Stimulated activated naive B cell treated with anti-CD40 and anti-IgM and Interleukin-4, amounts not matched to agents 10 μg/mL and 1 μg/mL and 100 μg/mL, for 72 hours (primary cell): ENCODE measurements around the gene MRPS6.
A peak's percentile ranks its signal among the peaks of the same experiment; 100 is the strongest.

Experiments used
- ATAC-seq, 2 donors: fragments of 150-1000 bp; cut with Tn5 transposase; replicated peaks; 2 replicates each; pipeline ENCODE4 v1.10.0; 2021; ENCODE audit warnings: moderate library complexity in 1 of 2
- DNase-seq: peaks from one replicate; pipeline ENCODE4 v3.0.0; 2021
- H3K27ac Mint-ChIP-seq: one replicate; pipeline ENCODE4 v1.8.0; 2022; ENCODE audit warnings: mild to moderate bottlenecking, mixed read lengths
- H3K27me3 Mint-ChIP-seq, 2 donors: one replicate each; pipeline ENCODE4 v1.8.0; 2022; ENCODE audit warnings: mixed read lengths in 2 of 2
- H3K36me3 Mint-ChIP-seq, 2 donors: one replicate each; pipeline ENCODE4 v1.8.0; 2022; ENCODE audit warnings: mixed read lengths in 2 of 2, mild to moderate bottlenecking in 1 of 2
- H3K4me1 Mint-ChIP-seq, 2 donors: one replicate each; pipeline ENCODE4 v1.8.0; 2022; ENCODE audit warnings: mixed read lengths in 2 of 2, mild to moderate bottlenecking in 1 of 2
- H3K4me3 Mint-ChIP-seq, 2 donors: one replicate each; pipeline ENCODE4 v1.8.0; 2022; ENCODE audit warnings: mild to moderate bottlenecking in 2 of 2, mixed read lengths in 2 of 2, moderate library complexity in 1 of 2
- H3K9me3 Mint-ChIP-seq, 2 donors: one replicate each; pipeline ENCODE4 v1.8.0; 2022; ENCODE audit warnings: mixed read lengths in 2 of 2, mild to moderate bottlenecking in 1 of 2

MRPS6 gene

GRCh38 chr21:34073032-34073748 lies at the start of gene MRPS6, which contains the start of gene SLC5A3:
Gene MRPS6 (plus strand): TSS chr21:34073578. CDS start chr21:34073701, 123 bp downstream.
Gene SLC5A3 (plus strand): TSS chr21:34073578. CDS start chr21:34095199, 21,621 bp downstream.
- Mint-ChIP-seq H3K27ac (peak within 1 kb of the TSS; percentile 92), H3K36me3 (peaks cover 21 to 29% of the 10 kb centered on the region in 2 donors), H3K4me1 (peaks cover 31 to 58% of the 10 kb centered on the region in 2 donors), H3K4me3 (peak within 1 kb of the TSS; percentile 88 to 89), H3K9me3 (no peaks in the 10 kb centered on the region), H3K27me3 (no peaks in the 10 kb centered on the region)
- peak; percentile 69 for DNase-seq
- peak; percentile 89 to 90 for ATAC-seq

- ATAC-seq = no peak
Measured at GRCh38 chr21:34023691-34024373, 49.5 kb upstream of the MRPS6 start.

DNA sequence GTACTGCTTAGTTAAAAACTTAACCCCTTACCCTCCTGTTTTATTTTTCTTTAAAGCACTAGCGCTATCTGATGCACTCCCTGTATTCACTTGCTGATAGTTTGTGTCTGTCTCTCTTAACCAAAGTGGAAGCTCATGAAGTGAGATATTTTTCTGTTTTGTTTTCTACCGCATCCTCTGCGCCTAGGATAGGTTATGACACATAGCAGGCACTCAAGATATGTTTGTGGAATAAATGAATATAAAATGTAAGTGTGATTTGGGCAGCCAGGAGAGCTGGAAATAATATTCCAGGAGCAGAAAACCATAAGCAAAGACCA lies 49.0 kb upstream of the MRPS6 start:
- Mint-ChIP-seq H3K27ac (no peak overlapping the region), H3K9me3 (no peaks in the 10 kb centered on the region), H3K4me3 (no peak overlapping the region), H3K27me3 (no peaks in the 10 kb centered on the region), H3K36me3 (no peaks in the 10 kb centered on the region), H3K4me1 (peaks cover 14 to 17% of the 10 kb centered on the region in 2 donors)
- no peak for DNase-seq
- no peak for ATAC-seq

More at GRCh38 chr21:34023691-34024373, 49.5 kb upstream of the MRPS6 start:
- Mint-ChIP-seq H3K4me1 (peaks cover 19 to 22% of the 10 kb centered on the region in 2 donors), H3K36me3 (peaks cover 0 to 3% of the 10 kb centered on the region in 2 donors), H3K27me3 (no peaks in the 10 kb centered on the region), H3K9me3 (no peaks in the 10 kb centered on the region), H3K27ac (no peak overlapping the region), H3K4me3 (no peak overlapping the region)
- no peak for DNase-seq

GRCh38 chr21:34027721-34028461 lies 45.5 kb upstream of the MRPS6 start:
- Mint-ChIP-seq H3K9me3 (peaks cover 0 to 7% of the 10 kb centered on the region in 2 donors), H3K27me3 (no peaks in the 10 kb centered on the region), H3K27ac (no peak overlapping the region), H3K36me3 (no peaks in the 10 kb centered on the region), H3K4me3 (no peak overlapping the region), H3K4me1 (peaks cover 10 to 12% of the 10 kb centered on the region in 2 donors)
- DNase-seq (no peak), ATAC-seq (no peak)

- Mint-ChIP-seq H3K27ac (peak overlapping the region; percentile 70), H3K4me3 (peak overlapping the region; percentile 28 to 52), H3K27me3 (no peaks in the 10 kb centered on the region), H3K4me1 (peaks cover 10 to 12% of the 10 kb centered on the region in 2 donors), H3K36me3 (no peaks in the 10 kb centered on the region), H3K9me3 (peaks cover 0 to 7% of the 10 kb centered on the region in 2 donors)
- ATAC-seq = peak; percentile 92 to 98
- DNase-seq = peak; percentile 37
Measured at GRCh38 chr21:34029743-34030528, 43.4 kb upstream of the MRPS6 start.

- ATAC-seq = no peak
- no peaks in the 10 kb centered on the region for H3K36me3 Mint-ChIP-seq
- H3K4me3 Mint-ChIP-seq = no peak overlapping the region
- DNase-seq = no peak
- H3K27me3 Mint-ChIP-seq = peaks cover 6 to 12% of the 10 kb centered on the region in 2 donors
- H3K27ac Mint-ChIP-seq = no peak overlapping the region
- H3K4me1 Mint-ChIP-seq = peaks cover 7 to 12% of the 10 kb centered on the region in 2 donors
- H3K9me3 Mint-ChIP-seq = peaks cover 0 to 7% of the 10 kb centered on the region in 2 donors
Measured at GRCh38 chr21:34031835-34032370, 41.5 kb upstream of the MRPS6 start.

DNA sequence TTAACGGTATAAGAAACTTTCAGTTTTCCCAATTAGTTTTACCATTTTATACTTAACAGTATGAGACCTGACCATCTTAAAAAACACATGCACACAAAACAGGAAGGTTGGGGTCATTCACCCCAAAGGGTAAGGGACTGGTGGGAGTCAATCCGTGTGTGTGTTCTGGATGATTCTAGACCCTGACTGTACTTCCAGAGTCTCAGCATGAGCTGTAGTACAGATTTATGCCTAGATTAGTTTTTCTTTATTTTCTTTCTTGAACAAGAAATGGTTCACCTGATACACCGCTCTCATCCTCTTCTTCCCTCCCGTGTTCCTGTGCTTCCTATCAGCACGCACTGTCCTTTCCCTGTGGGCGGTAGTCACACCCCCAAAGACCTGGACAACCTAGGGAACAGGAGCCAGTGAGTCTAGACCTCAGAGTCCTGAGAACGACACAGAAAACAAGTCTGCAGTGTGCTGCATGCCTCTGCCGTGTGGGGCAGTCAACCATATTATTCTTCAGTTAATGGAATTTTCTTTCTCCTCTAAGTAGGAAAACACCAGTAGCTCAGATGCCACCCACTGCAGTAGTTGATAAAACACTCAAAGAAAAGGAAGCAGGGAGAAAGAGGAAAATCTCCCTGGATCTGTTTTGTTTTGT lies 38.9 kb upstream of the MRPS6 start:
- Mint-ChIP-seq H3K9me3 (peaks cover 0 to 7% of the 10 kb centered on the region in 2 donors), H3K27me3 (peaks cover 6 to 12% of the 10 kb centered on the region in 2 donors), H3K4me1 (peaks cover 7 to 12% of the 10 kb centered on the region in 2 donors), H3K27ac (no peak overlapping the region), H3K36me3 (no peaks in the 10 kb centered on the region), H3K4me3 (no peak overlapping the region)
- ATAC-seq (no peak), DNase-seq (no peak)

DNA sequence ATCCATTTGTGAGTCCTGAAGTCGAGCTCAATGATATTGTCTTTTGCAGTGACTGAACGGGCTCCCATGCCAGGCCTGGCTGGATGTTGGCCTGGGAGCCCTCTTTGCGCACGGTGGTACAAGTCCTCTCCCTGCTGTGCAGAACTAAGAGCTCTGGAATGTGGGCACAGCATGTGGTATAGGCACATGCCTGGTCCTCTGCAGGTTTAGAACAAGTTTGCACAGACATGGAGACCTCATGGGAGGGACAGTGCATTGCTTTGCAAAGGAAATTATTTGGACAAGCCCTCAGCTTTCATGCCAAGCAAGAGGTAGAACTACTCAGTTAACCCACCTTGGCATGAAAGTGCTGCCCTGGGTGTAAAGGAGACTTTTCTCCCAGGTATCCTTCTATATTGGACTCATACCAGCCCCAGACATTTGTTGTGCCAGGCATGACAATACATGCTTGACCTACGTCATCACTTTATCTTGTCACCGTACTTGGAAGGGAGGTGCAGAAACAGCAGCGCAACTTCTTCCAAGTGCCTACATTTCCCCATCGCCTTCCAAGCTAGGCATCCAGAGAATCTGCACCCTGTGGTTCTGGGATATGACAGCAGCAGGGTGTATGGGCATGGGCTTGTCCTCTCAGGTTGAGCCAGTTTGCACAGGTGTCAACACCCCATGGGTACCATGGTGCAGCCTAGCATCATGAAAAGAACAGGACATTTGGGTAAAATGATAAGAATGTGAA lies 37.6 kb upstream of the MRPS6 start:
- DNase-seq (no peak), ATAC-seq (no peak)
- no peak overlapping the region for H3K27ac Mint-ChIP-seq
- peaks cover 0 to 4% of the 10 kb centered on the region in 2 donors for H3K9me3 Mint-ChIP-seq
- H3K27me3 Mint-ChIP-seq = peaks cover 6 to 12% of the 10 kb centered on the region in 2 donors
- no peak overlapping the region for H3K4me3 Mint-ChIP-seq
- no peaks in the 10 kb centered on the region for H3K36me3 Mint-ChIP-seq
- H3K4me1 Mint-ChIP-seq = peaks cover 4 to 7% of the 10 kb centered on the region in 2 donors

DNA sequence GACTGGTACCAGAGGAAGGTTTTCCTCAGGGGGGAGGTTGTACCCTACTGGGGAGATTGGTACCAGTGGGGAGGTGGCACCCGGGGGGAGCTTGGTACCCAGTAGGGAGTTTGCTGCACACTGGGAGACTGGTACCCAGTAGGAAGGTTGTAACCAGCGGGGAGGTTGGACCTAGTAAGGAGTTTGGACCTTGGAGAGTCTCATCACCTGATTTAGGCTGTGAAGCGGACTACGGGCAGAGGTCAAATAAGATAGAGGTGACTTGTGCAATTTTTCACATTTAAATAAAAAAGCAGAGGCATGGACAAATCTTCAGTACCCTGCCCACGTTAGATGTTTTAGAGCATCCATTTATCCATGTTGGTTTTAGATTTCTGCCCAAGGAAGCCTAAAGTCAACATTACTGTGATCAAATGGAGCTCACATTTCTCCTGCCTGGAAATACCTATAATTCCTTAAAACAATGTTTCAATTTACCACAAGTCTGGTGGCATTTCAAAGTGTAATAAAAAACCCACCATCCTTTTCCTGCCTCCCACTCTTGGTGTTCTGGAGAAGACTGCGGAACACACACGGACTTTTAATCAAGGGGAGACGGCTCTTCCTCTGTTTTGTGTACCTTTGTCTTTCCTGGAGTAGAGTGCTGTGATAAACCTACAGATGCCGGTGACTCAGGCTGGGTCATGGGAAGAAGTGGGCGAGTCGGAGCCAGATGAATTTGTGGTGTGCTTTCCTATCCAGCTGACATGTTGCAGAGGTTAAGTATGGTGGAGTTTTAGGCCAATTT lies 36.2 kb upstream of the MRPS6 start:
- Mint-ChIP-seq H3K36me3 (no peaks in the 10 kb centered on the region), H3K4me1 (peaks cover 0 to 2% of the 10 kb centered on the region in 2 donors), H3K4me3 (no peak overlapping the region), H3K27me3 (peaks cover 6 to 12% of the 10 kb centered on the region in 2 donors), H3K9me3 (no peaks in the 10 kb centered on the region), H3K27ac (no peak overlapping the region)
- no peak for ATAC-seq
- no peak for DNase-seq

DNA sequence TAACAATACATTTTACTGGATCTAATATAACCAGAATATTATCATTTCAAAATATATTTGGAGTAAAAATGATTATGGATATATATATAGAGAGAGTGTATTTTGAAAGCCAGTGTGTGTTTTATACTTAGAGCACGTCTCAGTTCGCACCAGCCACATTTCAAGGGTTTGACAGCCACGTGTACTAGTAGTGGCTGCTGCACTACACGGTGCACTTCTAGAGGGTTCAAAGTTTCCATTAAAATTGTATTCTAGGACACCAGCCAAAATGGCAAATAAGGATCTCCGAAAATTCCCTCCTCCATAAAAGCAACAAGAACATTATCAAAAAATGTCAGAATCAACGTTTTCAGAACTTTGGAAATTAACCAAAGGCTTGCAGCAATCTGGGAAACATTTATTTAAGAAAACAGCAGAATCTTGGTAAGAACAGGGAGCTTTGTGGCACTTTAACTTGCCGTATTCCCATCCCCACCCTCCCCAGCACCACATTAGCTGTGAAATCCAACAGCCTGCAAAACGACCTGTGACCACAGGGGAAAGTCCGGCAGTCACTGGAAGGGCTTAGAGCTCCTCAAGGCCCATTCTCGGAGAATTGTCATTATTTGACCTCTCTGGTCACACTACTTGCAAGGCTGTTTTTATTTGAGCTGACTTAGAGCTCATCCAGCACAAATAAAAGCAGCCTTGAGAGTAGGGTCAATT lies 33.5 kb upstream of the MRPS6 start:
- Mint-ChIP-seq H3K4me3 (no peak overlapping the region), H3K9me3 (peaks cover 0 to 4% of the 10 kb centered on the region in 2 donors), H3K4me1 (peaks cover 0 to 6% of the 10 kb centered on the region in 2 donors), H3K27me3 (peaks cover 6 to 16% of the 10 kb centered on the region in 2 donors), H3K36me3 (no peaks in the 10 kb centered on the region), H3K27ac (no peak overlapping the region)
- DNase-seq (no peak), ATAC-seq (no peak)

- ATAC-seq = no peak
- no peaks in the 10 kb centered on the region for H3K36me3 Mint-ChIP-seq
- H3K27ac Mint-ChIP-seq = no peak overlapping the region
- no peak overlapping the region for H3K4me3 Mint-ChIP-seq
- no peak for DNase-seq
- H3K9me3 Mint-ChIP-seq = peaks cover 0 to 4% of the 10 kb centered on the region in 2 donors
- H3K27me3 Mint-ChIP-seq = peaks cover 0 to 5% of the 10 kb centered on the region in 2 donors
- H3K4me1 Mint-ChIP-seq = peaks cover 3 to 18% of the 10 kb centered on the region in 2 donors
Measured at GRCh38 chr21:34042735-34043134, 30.6 kb upstream of the MRPS6 start.

GRCh38 chr21:34043333-34043732 lies 30.0 kb upstream of the MRPS6 start:
- H3K27me3 Mint-ChIP-seq = peaks cover 0 to 5% of the 10 kb centered on the region in 2 donors
- H3K9me3 Mint-ChIP-seq = peaks cover 0 to 4% of the 10 kb centered on the region in 2 donors
- no peak overlapping the region for H3K27ac Mint-ChIP-seq
- H3K36me3 Mint-ChIP-seq = no peaks in the 10 kb centered on the region
- DNase-seq (no peak), ATAC-seq (no peak)
- peaks cover 3 to 18% of the 10 kb centered on the region in 2 donors for H3K4me1 Mint-ChIP-seq
- no peak overlapping the region for H3K4me3 Mint-ChIP-seq
